Stimulated activated CD8-positive, alpha-beta memory T cell treated with anti-CD3 and anti-CD28 coated beads, Interleukin-15, amount 100 ng/mL, for 1 hour (primary cell): ENCODE results near the gene HDX.
"Not testable (repeated sequence)": the region's sequence is repeated elsewhere in the genome, so short reads cannot be mapped to it uniquely, and the experiment has no call there.

ENCODE experiments used
- DNase-seq: peaks from one replicate; pipeline ENCODE4 v3.0.0-alpha.2; 2020; ENCODE audit warnings: low read depth

Gene HDX, protein sequence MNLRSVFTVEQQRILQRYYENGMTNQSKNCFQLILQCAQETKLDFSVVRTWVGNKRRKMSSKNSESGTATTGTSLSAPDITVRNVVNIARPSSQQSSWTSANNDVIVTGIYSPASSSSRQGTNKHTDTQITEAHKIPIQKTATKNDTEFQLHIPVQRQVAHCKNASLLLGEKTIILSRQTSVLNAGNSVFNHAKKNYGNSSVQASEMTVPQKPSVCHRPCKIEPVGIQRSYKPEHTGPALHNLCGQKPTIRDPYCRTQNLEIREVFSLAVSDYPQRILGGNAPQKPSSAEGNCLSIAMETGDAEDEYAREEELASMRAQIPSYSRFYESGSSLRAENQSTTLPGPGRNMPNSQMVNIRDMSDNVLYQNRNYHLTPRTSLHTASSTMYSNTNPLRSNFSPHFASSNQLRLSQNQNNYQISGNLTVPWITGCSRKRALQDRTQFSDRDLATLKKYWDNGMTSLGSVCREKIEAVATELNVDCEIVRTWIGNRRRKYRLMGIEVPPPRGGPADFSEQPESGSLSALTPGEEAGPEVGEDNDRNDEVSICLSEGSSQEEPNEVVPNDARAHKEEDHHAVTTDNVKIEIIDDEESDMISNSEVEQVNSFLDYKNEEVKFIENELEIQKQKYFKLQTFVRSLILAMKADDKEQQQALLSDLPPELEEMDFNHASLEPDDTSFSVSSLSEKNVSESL

DNA sequence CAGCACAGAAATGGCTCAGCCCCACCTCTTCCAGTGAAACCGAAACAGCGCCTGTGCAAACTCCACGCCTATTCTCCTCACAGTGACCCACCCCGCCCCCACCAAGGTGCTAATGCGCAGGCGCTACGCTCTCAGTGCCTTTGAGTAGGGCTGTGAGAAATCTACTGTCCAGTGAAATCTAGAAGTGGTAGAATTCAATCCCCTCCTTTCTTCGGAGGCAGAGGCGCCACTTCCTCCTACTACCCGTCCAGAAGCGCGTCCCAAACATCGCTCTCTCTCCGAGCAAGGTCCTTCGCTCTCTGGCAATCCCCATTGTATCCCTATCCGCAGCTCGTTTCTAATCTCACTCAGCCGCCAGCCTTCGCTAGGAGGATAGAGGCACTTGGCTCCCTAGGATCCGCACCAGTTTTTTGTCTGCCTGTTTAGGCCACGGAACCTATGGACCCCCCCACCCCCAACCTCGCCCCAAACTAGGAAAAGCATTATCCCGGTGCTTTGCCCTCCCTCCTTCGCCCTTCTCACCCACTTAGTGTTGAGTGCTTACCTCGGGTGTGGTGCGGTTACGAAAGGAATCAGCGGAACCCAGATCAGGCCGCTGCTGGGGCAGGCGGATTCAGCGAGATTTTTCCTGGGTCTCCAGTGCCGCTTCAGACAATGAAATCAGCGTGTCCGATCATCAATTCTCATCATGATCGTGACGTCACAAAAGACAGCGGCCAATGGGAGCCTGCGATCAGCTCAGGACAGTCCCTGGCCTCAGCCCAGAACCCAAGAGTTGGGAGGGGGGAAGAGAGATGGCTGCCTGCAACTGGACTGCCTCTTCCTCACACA lies at the start of gene HDX:
Gene HDX (minus strand): TSS at position 656 of the 831 bp plus-strand sequence. CDS start 27,056 bp downstream, outside the sequence.
- DNase-seq: peak; percentile 13

DNA sequence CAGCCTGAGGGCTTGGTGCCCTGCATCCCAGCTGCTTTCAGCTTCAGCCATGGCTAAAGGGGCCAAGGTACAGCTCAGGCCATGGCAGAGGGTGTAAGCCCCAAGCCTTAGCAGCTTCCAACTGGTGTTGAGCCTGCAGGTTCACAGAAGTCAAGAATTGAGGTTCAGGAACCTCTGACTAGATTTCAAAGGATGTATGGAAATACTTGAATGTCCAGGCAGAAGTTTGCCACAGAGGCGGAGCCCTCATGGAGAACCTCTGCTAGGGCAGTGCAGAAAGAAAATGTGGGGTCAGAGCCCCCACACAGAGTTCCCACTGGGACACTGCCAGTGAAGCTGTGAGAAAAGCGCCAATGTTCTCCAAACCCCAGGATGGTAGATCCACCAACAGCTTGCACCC lies 39.1 kb upstream of the HDX start:
- DNase-seq: not testable (repeated sequence)

DNA sequence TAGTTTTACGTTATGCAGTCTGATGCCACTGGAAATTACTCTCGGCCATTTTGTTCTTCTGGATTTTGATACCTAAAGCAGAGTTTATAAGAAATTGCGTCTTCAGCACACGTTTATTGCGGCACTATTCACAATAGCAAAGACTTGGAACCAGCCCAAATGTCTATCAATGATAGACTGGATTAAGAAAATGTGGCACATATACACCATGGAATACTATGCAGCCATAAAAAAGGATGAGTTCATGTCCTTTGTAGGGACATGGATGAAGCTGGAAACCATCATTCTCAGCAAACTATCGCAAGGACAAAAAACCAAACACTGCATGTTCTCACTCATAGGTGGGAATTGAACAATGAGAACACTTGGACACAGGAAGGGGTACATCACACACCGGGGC lies 35.4 kb upstream of the HDX start:
- DNase-seq: not testable (repeated sequence)

DNA sequence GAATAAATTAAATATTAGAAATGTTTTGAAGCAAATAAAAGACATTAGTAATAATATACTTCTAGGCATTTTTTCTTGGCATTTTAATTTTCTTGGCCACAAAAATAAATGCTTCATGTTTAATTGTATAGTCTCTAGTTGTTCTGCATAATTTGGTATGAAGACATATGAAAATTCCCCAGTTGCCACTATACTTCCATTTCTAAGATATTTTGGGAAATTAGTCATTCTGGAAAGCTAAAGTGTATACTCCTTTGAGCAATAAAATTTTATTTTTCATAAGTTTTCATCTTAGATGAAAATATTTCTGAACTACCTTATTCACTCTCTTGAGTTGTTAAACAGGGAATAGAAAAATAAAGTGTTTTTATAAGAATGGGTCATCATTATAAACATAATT lies 13.8 kb downstream of the HDX start:
- no peak for DNase-seq

DNA sequence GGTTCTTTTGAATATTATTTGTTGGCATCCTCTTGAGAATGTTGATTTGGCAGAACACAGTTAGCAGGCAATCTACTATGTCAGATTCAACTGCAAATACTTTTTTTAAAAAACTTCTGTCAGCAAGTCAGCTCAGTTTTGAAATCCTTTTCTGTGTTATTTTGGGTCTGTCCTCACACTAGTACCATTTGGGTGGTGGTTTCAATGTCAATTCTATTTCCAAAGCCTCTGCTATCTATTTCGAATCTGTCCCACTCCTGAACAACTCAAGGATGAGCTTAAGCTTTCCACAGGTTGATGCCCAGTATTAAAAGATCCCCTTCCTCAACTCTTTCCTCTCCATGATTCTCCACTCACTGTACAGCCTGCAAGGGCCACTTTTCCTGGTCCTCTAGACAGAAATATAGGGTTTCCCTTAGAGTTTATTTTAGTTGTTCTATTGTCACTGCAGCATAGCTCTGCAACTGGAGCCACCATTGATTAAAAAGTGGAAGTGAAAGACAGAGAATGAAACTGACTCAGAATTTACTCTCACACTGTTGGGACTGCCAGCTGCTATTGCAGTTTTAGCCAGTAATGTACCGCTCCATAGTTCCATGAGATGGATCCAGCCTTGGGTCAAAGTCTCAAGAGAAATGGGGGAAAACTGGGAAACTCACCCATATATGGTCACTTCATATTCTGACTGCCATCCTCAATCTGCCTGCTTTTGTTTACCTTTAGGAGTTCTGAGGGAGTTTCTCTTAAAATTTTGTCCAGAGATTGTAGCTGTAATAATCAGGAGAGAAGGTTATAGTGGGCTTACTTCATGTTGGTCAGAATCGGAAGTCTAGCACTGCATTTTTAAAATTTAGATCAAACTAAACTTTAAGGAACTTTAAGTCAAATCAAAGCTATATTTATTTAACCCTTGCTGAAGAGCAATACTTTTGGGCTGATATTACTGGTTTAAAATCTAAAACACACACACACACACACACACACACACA lies 14.6 kb downstream of the HDX start:
- DNase-seq: no peak

GRCh38 chrX:84479086-84479485 lies 23.2 kb downstream of the HDX start:
- no peak for DNase-seq

GRCh38 chrX:84477114-84477513 lies 25.1 kb downstream of the HDX start:
- no peak for DNase-seq

DNA sequence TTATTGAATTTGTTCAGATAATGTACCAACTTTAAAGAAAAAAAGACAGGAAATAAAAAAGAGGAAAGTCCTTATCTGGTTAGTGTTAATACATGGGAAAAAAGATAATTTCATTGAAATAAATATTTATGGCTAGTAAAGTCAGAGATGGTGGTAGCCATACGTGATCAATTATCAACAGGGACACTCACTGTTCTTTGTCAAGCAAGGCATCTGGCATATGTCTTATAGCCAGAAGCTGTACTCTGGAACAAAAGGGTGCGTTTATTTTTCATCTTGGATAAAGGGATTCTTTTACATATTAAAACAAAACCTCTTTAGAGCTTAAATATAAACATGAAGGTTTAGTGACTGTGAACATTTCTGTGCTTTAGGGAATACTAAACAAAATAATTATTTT lies 26.7 kb downstream of the HDX start:
- DNase-seq: no peak

DNA sequence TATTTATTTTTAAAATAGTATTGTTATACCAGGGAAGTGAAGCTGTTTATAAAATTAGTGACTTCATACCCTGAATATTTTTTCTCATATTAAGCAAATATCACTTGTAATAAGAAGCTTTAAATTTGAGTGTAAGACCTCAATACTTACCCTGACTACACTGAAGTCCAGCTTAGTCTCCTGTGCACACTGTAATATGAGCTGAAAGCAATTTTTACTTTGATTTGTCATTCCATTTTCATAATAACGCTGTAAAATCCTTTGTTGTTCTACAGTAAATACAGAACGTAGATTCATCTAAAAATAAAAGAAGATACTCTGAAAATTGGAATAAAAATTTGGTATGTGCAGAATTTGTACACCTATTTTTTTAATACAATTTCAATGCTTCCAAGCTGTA lies 27.2 kb downstream of the HDX start:
- no peak for DNase-seq

GRCh38 chrX:84469226-84469625 lies 33.0 kb downstream of the HDX start:
- DNase-seq: no peak

GRCh38 chrX:84467898-84468297 lies 34.4 kb downstream of the HDX start:
- no peak for DNase-seq

- DNase-seq: no peak
Observed at GRCh38 chrX:84453351-84454246, 48.7 kb downstream of the HDX start.

DNA sequence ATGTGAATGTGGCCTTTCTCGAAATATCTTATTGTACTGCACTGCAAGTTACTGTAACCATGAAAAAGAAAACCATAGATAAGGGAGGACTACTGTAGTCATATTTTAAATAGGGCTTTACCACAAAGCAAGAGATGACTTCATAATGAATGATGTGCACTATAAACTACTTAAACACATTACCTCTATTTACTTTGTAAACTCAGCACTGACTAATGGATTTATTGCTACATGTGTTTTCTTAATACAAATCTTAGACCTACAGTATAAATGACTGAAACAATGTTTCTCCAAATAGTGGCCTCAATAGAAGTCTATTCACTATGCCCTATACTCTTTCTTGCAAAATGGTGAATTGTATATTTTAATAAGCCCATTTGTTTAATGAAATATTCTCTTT lies 61.1 kb downstream of the HDX start:
- no peak for DNase-seq

GRCh38 chrX:84415140-84415539 lies 87.1 kb downstream of the HDX start:
- DNase-seq: no peak

DNA sequence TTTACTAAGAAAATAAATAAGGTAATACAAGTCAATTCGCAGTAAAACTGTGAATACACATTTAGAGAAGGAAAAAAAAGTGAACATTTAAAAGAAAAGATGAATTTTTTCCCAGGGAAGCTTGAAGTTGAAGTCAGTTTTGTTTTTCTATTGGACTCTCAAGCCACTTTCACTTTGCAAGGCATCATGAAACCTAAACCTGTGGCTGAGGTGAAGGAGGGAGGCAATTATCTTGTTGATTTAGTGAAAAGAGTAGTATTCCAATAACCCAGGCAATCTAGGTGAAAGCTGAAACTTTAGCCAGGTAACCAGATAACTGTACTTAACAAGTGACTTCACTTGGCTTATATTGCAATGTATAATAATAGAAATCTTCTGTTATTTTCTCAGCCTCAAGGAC lies 138.6 kb downstream of the HDX start:
- DNase-seq: no peak

GRCh38 chrX:84363051-84363450 lies 139.2 kb downstream of the HDX start:
- DNase-seq: no peak

- no peak for DNase-seq
Observed at GRCh38 chrX:84362184-84362838, 139.9 kb downstream of the HDX start.

DNA sequence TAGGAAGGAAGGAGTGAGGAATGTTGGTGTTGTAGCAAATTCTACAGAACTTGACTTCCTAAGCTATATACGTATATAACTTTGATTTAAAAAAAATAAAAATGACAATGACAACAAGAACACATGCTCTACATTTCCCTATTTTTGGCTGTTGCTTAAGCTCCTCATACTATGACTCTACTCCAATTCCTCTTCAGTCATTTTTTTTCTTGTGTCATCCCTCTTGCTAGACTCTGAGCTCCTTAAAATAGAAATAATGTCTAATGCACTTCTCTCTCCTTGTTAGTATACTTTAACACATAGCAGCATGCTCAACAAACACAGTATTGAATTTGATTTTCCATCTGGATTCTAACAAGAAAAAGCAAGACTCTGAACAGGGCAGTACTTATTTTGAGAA lies 144.0 kb downstream of the HDX start:
- DNase-seq: no peak

DNA sequence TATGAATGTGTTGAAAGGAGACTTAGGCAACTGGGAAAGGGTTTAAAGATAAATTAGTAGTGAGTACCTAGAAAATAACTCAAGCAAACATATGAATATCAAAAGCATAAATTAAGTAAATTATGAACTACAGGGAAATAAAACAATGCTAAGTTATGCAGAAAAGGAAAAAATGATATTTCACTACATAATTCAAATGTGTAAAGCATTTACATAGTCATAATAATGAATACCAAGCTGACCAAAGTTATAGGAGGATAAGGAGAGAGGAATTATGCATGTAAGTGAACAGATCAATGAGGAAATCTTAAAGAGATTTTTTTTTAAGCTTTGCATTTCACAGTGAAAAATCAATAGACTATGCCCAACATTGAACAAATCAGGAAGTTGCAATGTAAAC lies 145.0 kb downstream of the HDX start:
- DNase-seq: no peak

DNA sequence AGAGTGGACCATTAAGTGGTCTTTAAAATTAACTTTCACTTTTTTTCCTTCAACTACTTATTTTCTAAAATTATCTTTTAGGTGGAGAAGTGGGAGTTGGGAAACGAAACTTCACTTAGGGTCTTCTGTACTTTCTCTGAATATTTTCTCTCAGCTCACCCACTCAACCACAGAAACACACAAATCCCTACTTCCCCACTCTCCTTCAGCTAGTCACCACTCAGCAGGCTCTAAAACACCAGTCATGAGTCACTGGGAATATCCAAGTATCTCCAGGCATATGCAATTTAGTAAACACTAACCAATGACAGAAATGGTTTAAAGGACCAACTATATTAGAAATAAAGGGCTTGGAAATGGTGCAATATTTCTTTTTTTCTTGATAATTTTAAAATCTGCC lies 161.3 kb downstream of the HDX start:
- DNase-seq: no peak
